Neural progenitor cell (in vitro differentiated cells): ENCODE results near the gene BRWD1. TPM values are rescaled to one million over a fixed set of nuclear protein-coding genes. Genes with fewer than 3 reads are reported as not detected.

ENCODE experiments used
- DNase-seq: peaks from one replicate; pipeline ENCODE4 v3.0.0-alpha.2; 2016; ENCODE audit warnings: low spot score
- H2AFZ ChIP-seq: fragments of 200-600 bp; sonication (generic); replicated peaks from 2 replicates; pipeline ENCODE4 v1.6.1; 2016; ENCODE audit warnings: antibody characterized with exemption
- H3F3A ChIP-seq: fragments of 200-600 bp; sonication (generic); 2 replicates; pipeline ENCODE4 v1.6.1; 2016; ENCODE audit warnings: antibody characterized with exemption, low read depth
- H3K27ac ChIP-seq: fragments of 200-600 bp; sonication (generic); 2 replicates; pipeline ENCODE4 v1.5.1; 2016; ENCODE audit warnings: mild to moderate bottlenecking
- H3K27me3 ChIP-seq: fragments of 200-600 bp; sonication (generic); 2 replicates; pipeline ENCODE4 v1.6.1; 2016; ENCODE audit warnings: mild to moderate bottlenecking, moderate library complexity
- H3K36me3 ChIP-seq: fragments of 200-600 bp; sonication (generic); 2 replicates; pipeline ENCODE4 v1.5.1; 2016
- H3K4me1 ChIP-seq: fragments of 200-600 bp; sonication (generic); 2 replicates; pipeline ENCODE4 v1.6.1; 2016; ENCODE audit warnings: mixed run types
- H3K4me2 ChIP-seq: fragments of 200-600 bp; sonication (generic); 2 replicates; pipeline ENCODE4 v1.6.1; 2016
- H3K4me3 ChIP-seq: fragments of 200-600 bp; sonication (generic); 2 replicates; pipeline ENCODE4 v1.5.1; 2016
- H3K79me2 ChIP-seq: fragments of 200-600 bp; sonication (generic); 2 replicates; pipeline ENCODE4 v1.6.1; 2016; ENCODE audit warnings: low read depth
- H3K9ac ChIP-seq: fragments of 200-600 bp; sonication (generic); 2 replicates; pipeline ENCODE4 v1.6.1; 2016
- H3K9me3 ChIP-seq: fragments of 200-600 bp; sonication (generic); 2 replicates; pipeline ENCODE4 v1.5.1; 2016; ENCODE audit warnings: low read depth
- H4K20me1 ChIP-seq: fragments of 200-600 bp; sonication (generic); 2 replicates; pipeline ENCODE4 v1.6.1; 2016; ENCODE audit warnings: low read depth
- H3K27ac Mint-ChIP-seq: 3 replicates; pipeline ENCODE4 v1.8.0; 2021; ENCODE audit warnings: mixed read lengths
- H3K27me3 Mint-ChIP-seq: 2 replicates; pipeline ENCODE4 v1.8.0; 2022; ENCODE audit warnings: low read depth, mild to moderate bottlenecking, inconsistent platforms, moderate library complexity, mixed read lengths; ENCODE audit not compliant: insufficient read depth
- H3K36me3 Mint-ChIP-seq: 3 replicates; pipeline ENCODE4 v1.8.0; 2021; ENCODE audit warnings: mixed read lengths
- H3K4me1 Mint-ChIP-seq: 3 replicates; pipeline ENCODE4 v1.8.0; 2021; ENCODE audit warnings: mixed read lengths
- H3K4me3 Mint-ChIP-seq: 3 replicates; pipeline ENCODE4 v1.8.0; 2021; ENCODE audit warnings: mild to moderate bottlenecking, moderate library complexity, mixed read lengths
- H3K9me3 Mint-ChIP-seq: 3 replicates; pipeline ENCODE4 v1.8.0; 2020; ENCODE audit warnings: mixed read lengths
- CTCF ChIP-seq: fragments of 200-600 bp; sonication (generic); IDR thresholded peaks from 2 replicates; pipeline ENCODE4 v1.5.1; 2017; ENCODE audit warnings: antibody characterized with exemption, mild to moderate bottlenecking
- EZH2 ChIP-seq: fragments of 200-600 bp; sonication (generic); IDR thresholded peaks from 2 replicates; pipeline ENCODE4 v1.6.1; 2017; ENCODE audit warnings: antibody characterized with exemption, mild to moderate bottlenecking, moderate library complexity
- EZH2phosphoT487 ChIP-seq: fragments of 200-600 bp; sonication (generic); IDR thresholded peaks from 2 replicates; pipeline ENCODE4 v1.6.1; 2017; ENCODE audit warnings: antibody characterized with exemption
- total RNA-seq: library from RNA; depleted of rRNA; stranded (reverse); fragments of >200 nt; gene quantifications from 2 replicates; pipeline ENCODE4 v1.2.3, GENCODE V29; 2015; ENCODE audit warnings: low replicate concordance

Gene BRWD1
- total RNA-seq, 1 donor from 2014 or later: 130 TPM

GRCh38 chr21:39178421-39178820 lies 135.0 kb downstream of the BRWD1 start:
- H2AFZ ChIP-seq: no peak overlapping the region
- peaks cover 26% of the 10 kb centered on the region for H3K79me2 ChIP-seq
- H3K4me2 ChIP-seq: no peak overlapping the region
- H3K9ac ChIP-seq: no peak overlapping the region
- no peak overlapping the region for H3K27ac Mint-ChIP-seq
- no peak overlapping the region for H3K27ac ChIP-seq
- no peaks in the 10 kb centered on the region for H3K36me3 ChIP-seq
- no peak overlapping the region for H3K4me3 ChIP-seq
- peaks cover 6% of the 10 kb centered on the region for H4K20me1 ChIP-seq
- no peak overlapping the region for H3K4me3 Mint-ChIP-seq
- no peaks in the 10 kb centered on the region for H3K9me3 Mint-ChIP-seq
- no peaks in the 10 kb centered on the region for H3K9me3 ChIP-seq
- H3K4me1 ChIP-seq: no peaks in the 10 kb centered on the region
- peaks cover 32% of the 10 kb centered on the region for H3K36me3 Mint-ChIP-seq
- DNase-seq: no peak
- TF ChIP-seq EZH2 (no peak), CTCF (no peak), EZH2phosphoT487 (no peak)
- H3F3A ChIP-seq: peaks cover 3% of the 10 kb centered on the region
- no peaks in the 10 kb centered on the region for H3K27me3 ChIP-seq
- H3K4me1 Mint-ChIP-seq: peaks cover 18% of the 10 kb centered on the region
- H3K27me3 Mint-ChIP-seq: peaks cover 3% of the 10 kb centered on the region

GRCh38 chr21:39176271-39176709 lies 137.1 kb downstream of the BRWD1 start:
- no peak overlapping the region for H3K4me3 ChIP-seq
- H3K4me2 ChIP-seq: no peak overlapping the region
- Mint-ChIP-seq H3K4me1 (peaks cover 4% of the 10 kb centered on the region), H3K27me3 (peaks cover 2% of the 10 kb centered on the region), H3K27ac (no peak overlapping the region), H3K9me3 (no peaks in the 10 kb centered on the region), H3K4me3 (no peak overlapping the region), H3K36me3 (peaks cover 39% of the 10 kb centered on the region)
- H3K4me1 ChIP-seq: no peaks in the 10 kb centered on the region
- H3K36me3 ChIP-seq: no peaks in the 10 kb centered on the region
- H3K9ac ChIP-seq: no peak overlapping the region
- H3K9me3 ChIP-seq: no peaks in the 10 kb centered on the region
- no peak overlapping the region for H2AFZ ChIP-seq
- H3K27me3 ChIP-seq: no peaks in the 10 kb centered on the region
- TF ChIP-seq CTCF (no peak), EZH2 (no peak), EZH2phosphoT487 (no peak)
- H4K20me1 ChIP-seq: no peaks in the 10 kb centered on the region
- no peak overlapping the region for H3K27ac ChIP-seq
- no peaks in the 10 kb centered on the region for H3F3A ChIP-seq
- H3K79me2 ChIP-seq: peaks cover 10% of the 10 kb centered on the region
- no peak for DNase-seq

GRCh38 chr21:39175665-39176064 lies 137.8 kb downstream of the BRWD1 start:
- no peak for DNase-seq
- Mint-ChIP-seq H3K4me3 (no peak overlapping the region), H3K36me3 (peaks cover 37% of the 10 kb centered on the region), H3K4me1 (peaks cover 3% of the 10 kb centered on the region), H3K27me3 (peaks cover 3% of the 10 kb centered on the region), H3K27ac (no peak overlapping the region), H3K9me3 (no peaks in the 10 kb centered on the region)
- Histone ChIP-seq H3K79me2 (peaks cover 4% of the 10 kb centered on the region), H3K27ac (no peak overlapping the region), H3K36me3 (no peaks in the 10 kb centered on the region), H3F3A (no peaks in the 10 kb centered on the region), H3K4me3 (no peak overlapping the region), H3K27me3 (no peaks in the 10 kb centered on the region), H3K4me1 (no peaks in the 10 kb centered on the region), H3K4me2 (no peak overlapping the region), H2AFZ (no peak overlapping the region), H3K9ac (no peak overlapping the region), H4K20me1 (no peaks in the 10 kb centered on the region), H3K9me3 (no peaks in the 10 kb centered on the region)
- TF ChIP-seq CTCF: no peak
- no peak for TF ChIP-seq EZH2phosphoT487
- no peak for TF ChIP-seq EZH2
